HEK293 (cell line): ENCODE data around the gene FOXO1.

Source experiments
- CTCF ChIA-PET: fragments of 350-600 bp; formaldehyde crosslinking; extraction: SDS; loops from one replicate; lab custom pipeline; 2021; ENCODE audit warnings: antibody characterized with exemption; lab: Yijun Ruan, JAX
- POLR2A ChIA-PET: fragments of 300-600 bp; formaldehyde crosslinking; extraction: SDS; loops from one replicate; lab custom pipeline; 2020; ENCODE audit warnings: antibody characterized with exemption, inconsistent platforms; lab: Yijun Ruan, JAX
- H3K27ac ChIP-seq: fragments of 200-500 bp; sonication (Bioruptor generic); 2 replicates; pipeline ENCODE4 v1.5.1; 2014; ENCODE audit warnings: low read depth, low read length, control low read depth, inconsistent platforms; ENCODE audit errors: extremely low read depth
- H3K36me3 ChIP-seq, 2 experiments: fragments of 200-500 bp in 1 of 2; sonication (Bioruptor generic) in 1 of 2; 1 replicate in 1 of 2; 2 replicates in 1 of 2; pipeline ENCODE4 v1.5.1; 2014 to 2017; ENCODE audit warnings: inconsistent platforms in 2 of 2, low read length in 2 of 2; ENCODE audit not compliant: control insufficient read depth in 2 of 2, insufficient read depth in 1 of 2
- H3K4me1 ChIP-seq: fragments of 200-500 bp; sonication (Bioruptor generic); 2 replicates; pipeline ENCODE4 v1.5.1; 2014; ENCODE audit warnings: mild to moderate bottlenecking, low read length, inconsistent platforms; ENCODE audit not compliant: control insufficient read depth, insufficient read depth
- H3K4me3 ChIP-seq: 2 replicates; pipeline ENCODE4 v1.5.1; 2011; ENCODE audit warnings: low read depth, mild to moderate bottlenecking, control low read depth, low read length, moderate library complexity
- H3K9me3 ChIP-seq: fragments of 200-500 bp; sonication (Bioruptor generic); 2 replicates; pipeline ENCODE4 v1.5.1; 2014; ENCODE audit warnings: low read depth, low read length, inconsistent platforms; ENCODE audit not compliant: control insufficient read depth, insufficient read depth
- PRDM6 ChIP-seq: fragments of 450-650 bp; formaldehyde crosslinking; IDR thresholded peaks from 2 replicates; pipeline ENCODE4 v1.5.1; 2017; ENCODE audit warnings: missing biosample characterization, missing genetic modification characterization
- ZBTB10 ChIP-seq: fragments of 450-650 bp; formaldehyde crosslinking; IDR thresholded peaks from 2 replicates; pipeline ENCODE4 v1.5.1; 2016; ENCODE audit warnings: missing biosample characterization, missing genetic modification characterization
- ZBTB11 ChIP-seq: fragments of 450-650 bp; formaldehyde crosslinking; conservative IDR thresholded peaks from 2 replicates; pipeline ENCODE4 v1.5.1; 2016; ENCODE audit warnings: low read depth, missing biosample characterization, missing genetic modification characterization
- ZBTB17 ChIP-seq: fragments of 450-650 bp; formaldehyde crosslinking; IDR thresholded peaks from 2 replicates; pipeline ENCODE4 v1.5.1; 2016; ENCODE audit warnings: missing biosample characterization, missing genetic modification characterization
- ZBTB20 ChIP-seq: fragments of 450-650 bp; formaldehyde crosslinking; IDR thresholded peaks from 2 replicates; pipeline ENCODE4 v1.5.1; 2016; ENCODE audit warnings: missing biosample characterization, missing genetic modification characterization
- ZFP37 ChIP-seq: fragments of 450-650 bp; formaldehyde crosslinking; IDR thresholded peaks from 2 replicates; pipeline ENCODE4 v1.5.1; 2016; ENCODE audit warnings: missing biosample characterization, missing genetic modification characterization
- ZNF26 ChIP-seq: fragments of 450-650 bp; formaldehyde crosslinking; IDR thresholded peaks from 2 replicates; pipeline ENCODE4 v1.5.1; 2016; ENCODE audit warnings: missing biosample characterization, missing genetic modification characterization
- ZNF341 ChIP-seq: fragments of 450-650 bp; formaldehyde crosslinking; IDR thresholded peaks from 2 replicates; pipeline ENCODE4; 2016; ENCODE audit warnings: low read depth, missing biosample characterization, missing genetic modification characterization
- ZNF600 ChIP-seq: fragments of 450-650 bp; formaldehyde crosslinking; IDR thresholded peaks from 2 replicates; pipeline ENCODE4 v1.5.1; 2016; ENCODE audit warnings: missing biosample characterization, missing genetic modification characterization
- ZNF747 ChIP-seq: fragments of 450-650 bp; formaldehyde crosslinking; IDR thresholded peaks from 2 replicates; pipeline ENCODE4 v1.5.1; 2016; ENCODE audit warnings: missing biosample characterization, missing genetic modification characterization
- ZNF830 ChIP-seq: fragments of 450-650 bp; IDR thresholded peaks from 2 replicates; pipeline ENCODE4 v1.5.0; 2018; ENCODE audit warnings: missing biosample characterization, missing genetic modification characterization, low read depth, mild to moderate bottlenecking, moderate library complexity

The FOXO1 gene

GRCh38 chr13:40564342-40565001 lies 102.0 kb downstream of the FOXO1 start:
- no peak overlapping the region for H3K4me3 ChIP-seq

GRCh38 chr13:40563350-40564125 lies 102.9 kb downstream of the FOXO1 start:
- no peaks in the 10 kb centered on the region for H3K9me3 ChIP-seq
- TF ChIP-seq ZNF830 (no peak), ZBTB10 (tag by site-specific recombination) (no peak), ZBTB11 (tag by site-specific recombination) (no peak), ZNF26 (tag by site-specific recombination) (no peak), ZNF747 (tag by site-specific recombination) (no peak)
- peaks cover 0 to 4% of the 10 kb centered on the region in 2 experiments; a peak in 1 of 3 replicates for H3K36me3 ChIP-seq
- peaks cover 5% of the 10 kb centered on the region for H3K4me1 ChIP-seq
- H3K27ac ChIP-seq = no peak overlapping the region
- ChIA-PET POLR2A (interaction anchor here (0.7 kb wide), 1 partner anchor 14 kb away, joined by 6 read pairs; no protein-coding TSS in a partner anchor), CTCF (no interaction called here)
- no peak overlapping the region for H3K4me3 ChIP-seq

More at GRCh38 chr13:40564342-40565001, 102.0 kb downstream of the FOXO1 start:
- H3K4me1 ChIP-seq = peaks cover 5% of the 10 kb centered on the region
- TF ChIP-seq ZNF600 (tag by site-specific recombination) (peak; percentile 60), ZBTB17 (peak; percentile 44), ZNF341 (tag by site-specific recombination) (peak; percentile 47; the same call in 1 of the 2 replicates), PRDM6 (tag by site-specific recombination) (peak; percentile 41; the same call in 1 of the 2 replicates), ZFP37 (tag by site-specific recombination) (no peak), ZBTB20 (tag by site-specific recombination) (peak; percentile 27; the same call in 1 of the 2 replicates)
- H3K36me3 ChIP-seq = peaks cover 0 to 4% of the 10 kb centered on the region in 2 experiments; a peak in 1 of 3 replicates
- ChIA-PET POLR2A (no interaction called here), CTCF (interaction anchor here (0.6 kb wide), 1 partner anchor 1377 kb away, joined by 5 read pairs; no protein-coding TSS in a partner anchor)
- no peak overlapping the region for H3K27ac ChIP-seq
- H3K9me3 ChIP-seq = no peaks in the 10 kb centered on the region
